ENCODE measurements around the gene POMT2.
"Not testable (repeated sequence)": the region's sequence is repeated elsewhere in the genome, so short reads cannot be mapped to it uniquely, and the experiment has no call there.

The POMT2 gene

GRCh38 chr14:77324816-77325745 is 4.4 kb upstream of the POMT2 start:
- no peak for DNase-seq (ENCODE audit: low read depth in 4 of 4, low spot score in 1 of 4)

GRCh38 chr14:77324289-77324688 is 3.6 kb upstream of the POMT2 start:
- DNase-seq (ENCODE audit: low read depth in 4 of 4, low spot score in 1 of 4), result no peak

GRCh38 chr14:77323571-77323970 is 2.9 kb upstream of the POMT2 start:
- DNase-seq (ENCODE audit: low read depth in 4 of 4, low spot score in 1 of 4), result no peak

- DNase-seq (ENCODE audit: low read depth in 4 of 4, low spot score in 1 of 4), result no peak
These were observed 2.3 kb upstream of the POMT2 start for GRCh38 chr14:77322951-77323350.

GRCh38 chr14:77322250-77322902 is 1.7 kb upstream of the POMT2 start:
- DNase-seq (ENCODE audit: low read depth in 4 of 4, low spot score in 1 of 4), result no peak

GRCh38 chr14:77319422-77319821 is 1.3 kb downstream of the POMT2 start:
- DNase-seq (ENCODE audit: low read depth in 4 of 4, low spot score in 1 of 4), result no peak

GRCh38 chr14:77318756-77319155 is 1.9 kb downstream of the POMT2 start:
- not testable (repeated sequence) for DNase-seq (ENCODE audit: low read depth in 4 of 4, low spot score in 1 of 4)

GRCh38 chr14:77318006-77318553 is 2.6 kb downstream of the POMT2 start:
- no peak for DNase-seq (ENCODE audit: low read depth in 4 of 4, low spot score in 1 of 4)

GRCh38 chr14:77316872-77317301 is 3.8 kb downstream of the POMT2 start:
- no peak for DNase-seq (ENCODE audit: low read depth in 4 of 4, low spot score in 1 of 4)

- DNase-seq (ENCODE audit: low read depth in 4 of 4, low spot score in 1 of 4), result no peak
These were observed 4.5 kb downstream of the POMT2 start for GRCh38 chr14:77316195-77316505.

- no peak for DNase-seq (ENCODE audit: low read depth in 4 of 4, low spot score in 1 of 4)
These were observed 5.9 kb downstream of the POMT2 start for GRCh38 chr14:77314539-77315457.

GRCh38 chr14:77314043-77314442 is 6.6 kb downstream of the POMT2 start:
- DNase-seq (ENCODE audit: low read depth in 4 of 4, low spot score in 1 of 4), result no peak

GRCh38 chr14:77313371-77313770 is 7.3 kb downstream of the POMT2 start:
- no peak for DNase-seq (ENCODE audit: low read depth in 4 of 4, low spot score in 1 of 4)

GRCh38 chr14:77311217-77311616 is 9.5 kb downstream of the POMT2 start:
- no peak for DNase-seq (ENCODE audit: low read depth in 4 of 4, low spot score in 1 of 4)

GRCh38 chr14:77310026-77310425 is 10.7 kb downstream of the POMT2 start:
- no peak for DNase-seq (ENCODE audit: low read depth in 4 of 4, low spot score in 1 of 4)

- no peak for DNase-seq (ENCODE audit: low read depth in 4 of 4, low spot score in 1 of 4)
These were observed 11.6 kb downstream of the POMT2 start for GRCh38 chr14:77309131-77309530.

GRCh38 chr14:77306851-77307496 is 13.7 kb downstream of the POMT2 start:
- DNase-seq (ENCODE audit: low read depth in 4 of 4, low spot score in 1 of 4), result no peak

- DNase-seq (ENCODE audit: low read depth in 4 of 4, low spot score in 1 of 4), result no peak
These were observed 14.3 kb downstream of the POMT2 start for GRCh38 chr14:77306416-77306815.

GRCh38 chr14:77305696-77306095 is 15.0 kb downstream of the POMT2 start:
- DNase-seq (ENCODE audit: low read depth in 4 of 4, low spot score in 1 of 4), result no peak

- DNase-seq (ENCODE audit: low read depth in 4 of 4, low spot score in 1 of 4), result peak in 1 of 4 experiments; percentile 21
These were observed 17.1 kb downstream of the POMT2 start for GRCh38 chr14:77303417-77304156.

All from stimulated activated CD4-positive, alpha-beta T cell treated with anti-CD3 and anti-CD28 coated beads, Interleukin-1b, Interleukin-23, amount 100 ng/mL, for 24 hours (primary cell).